Esophagus muscularis mucosa (tissue), 4 donors: ENCODE measurements around the gene APMAP.

Experiments
- EP300 ChIP-seq: sonication (generic); formaldehyde crosslinking; IDR thresholded peaks from one replicate; pipeline ENCODE4 v1.6.1; 2017; ENCODE audit warnings: antibody characterized with exemption
- POLR2A ChIP-seq: fragments of 450-650 bp; IDR thresholded peaks from one replicate; pipeline ENCODE4 v1.6.1; 2017; ENCODE audit warnings: antibody characterized with exemption, moderate library complexity, mild to moderate bottlenecking, low read depth
- TF ChIP-seq, protein P1 (sequence below), 3 experiments: fragments of 200-600 bp in 2 of 3; fragments of 450-650 bp in 1 of 3; sonication (generic) in 2 of 3; IDR thresholded peaks; one replicate each; pipeline ENCODE4 v1.5.1; 2017 to 2019; ENCODE audit warnings: antibody characterized with exemption in 3 of 3, mild to moderate bottlenecking in 2 of 3, moderate library complexity in 1 of 3

DNA sequence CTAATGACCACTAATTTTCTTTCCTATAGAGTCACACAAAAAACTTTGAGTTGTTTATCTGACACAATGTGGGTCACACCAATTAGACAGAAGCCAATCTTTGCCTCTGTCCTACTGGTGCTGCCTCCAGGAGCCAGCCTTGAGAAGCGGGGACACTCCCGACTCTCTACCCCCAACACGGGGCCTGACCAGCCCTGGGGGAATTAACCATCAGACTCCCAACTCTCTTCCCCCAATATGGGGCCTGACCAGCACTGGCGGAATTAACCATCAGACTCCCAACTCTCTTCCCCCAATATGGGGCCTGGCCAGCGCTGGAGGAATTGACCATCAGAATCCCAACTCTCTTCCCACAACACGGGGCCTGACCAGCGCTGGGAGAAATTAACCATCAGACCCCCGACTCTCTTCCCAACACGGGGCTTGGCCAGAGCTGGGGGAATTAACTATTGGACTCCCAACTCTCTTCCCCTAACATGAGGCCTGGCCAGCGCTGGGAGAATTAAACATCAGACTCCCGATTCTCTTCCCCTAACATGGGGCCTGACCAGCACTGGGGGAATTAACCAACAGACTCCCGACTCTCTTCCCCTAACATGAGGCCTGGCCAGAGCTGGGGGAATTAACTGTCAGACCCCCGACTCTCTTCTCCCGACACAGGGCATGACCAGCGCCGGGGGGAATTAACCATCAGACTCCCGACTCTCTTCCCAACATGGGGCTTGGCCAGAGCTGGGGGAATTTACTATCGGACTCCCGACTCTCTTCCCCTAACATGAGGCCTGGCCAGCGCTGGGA is 31.0 kb downstream of the APMAP start:
- TF ChIP-seq, protein P1, sequence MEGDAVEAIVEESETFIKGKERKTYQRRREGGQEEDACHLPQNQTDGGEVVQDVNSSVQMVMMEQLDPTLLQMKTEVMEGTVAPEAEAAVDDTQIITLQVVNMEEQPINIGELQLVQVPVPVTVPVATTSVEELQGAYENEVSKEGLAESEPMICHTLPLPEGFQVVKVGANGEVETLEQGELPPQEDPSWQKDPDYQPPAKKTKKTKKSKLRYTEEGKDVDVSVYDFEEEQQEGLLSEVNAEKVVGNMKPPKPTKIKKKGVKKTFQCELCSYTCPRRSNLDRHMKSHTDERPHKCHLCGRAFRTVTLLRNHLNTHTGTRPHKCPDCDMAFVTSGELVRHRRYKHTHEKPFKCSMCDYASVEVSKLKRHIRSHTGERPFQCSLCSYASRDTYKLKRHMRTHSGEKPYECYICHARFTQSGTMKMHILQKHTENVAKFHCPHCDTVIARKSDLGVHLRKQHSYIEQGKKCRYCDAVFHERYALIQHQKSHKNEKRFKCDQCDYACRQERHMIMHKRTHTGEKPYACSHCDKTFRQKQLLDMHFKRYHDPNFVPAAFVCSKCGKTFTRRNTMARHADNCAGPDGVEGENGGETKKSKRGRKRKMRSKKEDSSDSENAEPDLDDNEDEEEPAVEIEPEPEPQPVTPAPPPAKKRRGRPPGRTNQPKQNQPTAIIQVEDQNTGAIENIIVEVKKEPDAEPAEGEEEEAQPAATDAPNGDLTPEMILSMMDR (IDR thresholded peaks at IDR 0.05), result no peak
- TF ChIP-seq POLR2A (no peak), EP300 (no peak)
